Measurements from ENCODE around the gene LPXN. TPM values are rescaled to one million over a fixed set of nuclear protein-coding genes. Genes with fewer than 3 reads are reported as not detected.
A peak's percentile ranks its signal among the peaks of the same experiment; 100 is the strongest.

LPXN gene
- total RNA-seq, 5 donors from 2014 or later (not counting 1 experiment from before 2014, with no cell fraction given): 86.8 to 158 (median 142) TPM

DNA sequence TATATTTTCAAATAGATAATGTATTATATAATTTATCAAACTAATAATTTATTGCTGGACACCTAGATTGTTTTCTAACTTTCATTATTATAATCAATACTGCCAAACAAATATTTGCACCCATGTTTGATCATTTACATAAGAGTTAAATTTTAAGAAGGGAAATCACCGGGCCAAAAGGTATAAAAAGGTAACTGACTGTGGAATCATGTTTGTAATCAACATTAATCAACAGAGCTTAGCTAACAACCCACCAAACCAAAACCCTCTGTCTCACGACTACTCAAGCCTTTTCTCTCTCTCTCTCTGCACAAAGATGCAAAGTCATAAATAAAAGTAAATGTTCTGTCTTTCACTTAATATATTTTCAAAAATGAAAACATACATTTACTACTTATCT, 14.8 kb downstream of the LPXN start:
- ChIA-PET POLR2A (interaction anchor here in 1 of 2 donors (1.1 to 1.2 kb wide), 2 partner anchors 12 to 16 kb away, joined by 3 to 4 read pairs; no protein-coding TSS in a partner anchor), CTCF (interaction anchor here in 1 of 2 donors (1.0 kb wide), 1 partner anchor 8 kb away, joined by 4 read pairs; no protein-coding TSS in a partner anchor)
- no peaks in the 10 kb centered on the region for H3K27me3 Mint-ChIP-seq
- H3K9me3 Mint-ChIP-seq: no peaks in the 10 kb centered on the region
- H3K4me3 ChIP-seq (ENCODE audit: control insufficient read depth in 1 of 2, extremely low read depth in 1 of 2, low read length in 1 of 2): no peak overlapping the region
- WGBS (ENCODE audit: insufficient coverage): no CpG with 5 or more reads among the region's 2 CpGs
- no peaks in the 10 kb centered on the region for H3K9me3 ChIP-seq
- H3K36me3 Mint-ChIP-seq: peaks cover 48% of the 10 kb centered on the region
- H3K4me3 Mint-ChIP-seq: no peak overlapping the region
- peaks cover 71 to 77% (median 77%) of the 10 kb centered on the region in 3 donors for H3K4me1 Mint-ChIP-seq
- H3K27me3 ChIP-seq (replicated peaks in 1 of 2; ENCODE audit: control insufficient read depth in 2 of 2, extremely low read depth in 1 of 2, insufficient read depth in 2 of 2, low read length in 1 of 2): no peaks in the 10 kb centered on the region
- H3K4me1 ChIP-seq (ENCODE audit: control insufficient read depth in 1 of 2, extremely low read depth in 1 of 2, insufficient read depth in 2 of 2, low read length in 2 of 2): peaks cover 28 to 31% of the 10 kb centered on the region in 2 experiments
- no peak for DNase-seq
- peak overlapping the region; percentile 48 to 56 for H3K27ac Mint-ChIP-seq
- H3K27ac ChIP-seq (ENCODE audit: low read length): no peak overlapping the region
- peaks cover 0 to 52% of the 10 kb centered on the region in 2 donors for H3K36me3 ChIP-seq (ENCODE audit: control insufficient read depth in 2 of 2, extremely low read depth in 1 of 2, insufficient read depth in 1 of 2, low read length in 1 of 2)
- no peak for ATAC-seq (replicated peaks in 1 of 4)

- Histone ChIP-seq H3K4me1 (ENCODE audit: control insufficient read depth in 1 of 2, extremely low read depth in 1 of 2, insufficient read depth in 2 of 2, low read length in 2 of 2) (peaks cover 0 to 3% of the 10 kb centered on the region in 2 experiments), H3K36me3 (ENCODE audit: control insufficient read depth in 2 of 2, extremely low read depth in 1 of 2, insufficient read depth in 1 of 2, low read length in 1 of 2) (peaks cover 10 to 98% of the 10 kb centered on the region in 2 donors), H3K27ac (ENCODE audit: low read length) (no peak overlapping the region), H3K9me3 (peaks cover 2% of the 10 kb centered on the region), H3K27me3 (replicated peaks in 1 of 2; ENCODE audit: control insufficient read depth in 2 of 2, extremely low read depth in 1 of 2, insufficient read depth in 2 of 2, low read length in 1 of 2) (no peaks in the 10 kb centered on the region), H3K4me3 (ENCODE audit: control insufficient read depth in 1 of 2, extremely low read depth in 1 of 2, low read length in 1 of 2) (no peak overlapping the region)
- ATAC-seq (replicated peaks in 1 of 4): no peak
- ChIA-PET POLR2A (interaction anchor here in 1 of 2 donors (0.6 kb wide), 1 partner anchor 26 kb away, joined by 3 read pairs; the partner anchor contains the start of gene LPXN), CTCF (no interaction called here)
- DNase-seq: no peak
- Mint-ChIP-seq H3K36me3 (peaks cover 93% of the 10 kb centered on the region), H3K27me3 (no peaks in the 10 kb centered on the region), H3K9me3 (no peaks in the 10 kb centered on the region), H3K4me3 (no peak overlapping the region), H3K27ac (no peak overlapping the region), H3K4me1 (peaks cover 20 to 41% (median 22%) of the 10 kb centered on the region in 3 donors)
- 96% methylated on average over 3 of the region's 7 CpGs for WGBS (ENCODE audit: insufficient coverage)
These were observed 26.0 kb downstream of the LPXN start for GRCh38 chr11:58549644-58550043.

GRCh38 chr11:58546841-58547240, 28.8 kb downstream of the LPXN start:
- Mint-ChIP-seq H3K27ac (peak overlapping the region; percentile 59 to 61), H3K9me3 (no peaks in the 10 kb centered on the region), H3K4me3 (no peak overlapping the region), H3K36me3 (peaks cover 83% of the 10 kb centered on the region), H3K4me1 (peaks cover 30 to 49% (median 33%) of the 10 kb centered on the region in 3 donors), H3K27me3 (no peaks in the 10 kb centered on the region)
- H3K4me3 ChIP-seq (ENCODE audit: control insufficient read depth in 1 of 2, extremely low read depth in 1 of 2, low read length in 1 of 2): no peak overlapping the region
- peaks cover 2% of the 10 kb centered on the region for H3K9me3 ChIP-seq
- no peaks in the 10 kb centered on the region for H3K27me3 ChIP-seq (replicated peaks in 1 of 2; ENCODE audit: control insufficient read depth in 2 of 2, extremely low read depth in 1 of 2, insufficient read depth in 2 of 2, low read length in 1 of 2)
- H3K4me1 ChIP-seq (ENCODE audit: control insufficient read depth in 1 of 2, extremely low read depth in 1 of 2, insufficient read depth in 2 of 2, low read length in 2 of 2): peaks cover 0 to 6% of the 10 kb centered on the region in 2 experiments
- no peak overlapping the region for H3K27ac ChIP-seq (ENCODE audit: low read length)
- H3K36me3 ChIP-seq (ENCODE audit: control insufficient read depth in 2 of 2, extremely low read depth in 1 of 2, insufficient read depth in 1 of 2, low read length in 1 of 2): peaks cover 3 to 88% of the 10 kb centered on the region in 2 donors
- POLR2A ChIA-PET: no interaction called here
- CTCF ChIA-PET: no interaction called here
- WGBS (ENCODE audit: insufficient coverage): 83% methylated on average over 1 of the region's 1 CpG
- DNase-seq: no peak
- no peak for ATAC-seq (replicated peaks in 1 of 4)

GRCh38 chr11:58531865-58532341, 43.8 kb downstream of the LPXN start:
- Mint-ChIP-seq H3K4me1 (peaks cover 65 to 72% (median 65%) of the 10 kb centered on the region in 3 donors), H3K27ac (peak overlapping the region in 1 of 2 donors; percentile 78), H3K9me3 (no peaks in the 10 kb centered on the region), H3K4me3 (peak overlapping the region in 1 of 3 donors; percentile 16), H3K27me3 (no peaks in the 10 kb centered on the region), H3K36me3 (peaks cover 77% of the 10 kb centered on the region)
- Histone ChIP-seq H3K27me3 (replicated peaks in 1 of 2; ENCODE audit: control insufficient read depth in 2 of 2, extremely low read depth in 1 of 2, insufficient read depth in 2 of 2, low read length in 1 of 2) (no peaks in the 10 kb centered on the region), H3K27ac (ENCODE audit: low read length) (no peak overlapping the region), H3K36me3 (ENCODE audit: control insufficient read depth in 2 of 2, extremely low read depth in 1 of 2, insufficient read depth in 1 of 2, low read length in 1 of 2) (peaks cover 7 to 35% of the 10 kb centered on the region in 2 donors), H3K4me3 (ENCODE audit: control insufficient read depth in 1 of 2, extremely low read depth in 1 of 2, low read length in 1 of 2) (no peak overlapping the region), H3K9me3 (no peaks in the 10 kb centered on the region), H3K4me1 (ENCODE audit: control insufficient read depth in 1 of 2, extremely low read depth in 1 of 2, insufficient read depth in 2 of 2, low read length in 2 of 2) (peaks cover 4 to 21% of the 10 kb centered on the region in 2 experiments)
- POLR2A ChIA-PET: no interaction called here
- ATAC-seq (replicated peaks in 1 of 4) (no peak), DNase-seq (no peak)
- 95% methylated on average over 21 of the region's 25 CpGs for WGBS (ENCODE audit: insufficient coverage)
- CTCF ChIA-PET: no interaction called here

DNA sequence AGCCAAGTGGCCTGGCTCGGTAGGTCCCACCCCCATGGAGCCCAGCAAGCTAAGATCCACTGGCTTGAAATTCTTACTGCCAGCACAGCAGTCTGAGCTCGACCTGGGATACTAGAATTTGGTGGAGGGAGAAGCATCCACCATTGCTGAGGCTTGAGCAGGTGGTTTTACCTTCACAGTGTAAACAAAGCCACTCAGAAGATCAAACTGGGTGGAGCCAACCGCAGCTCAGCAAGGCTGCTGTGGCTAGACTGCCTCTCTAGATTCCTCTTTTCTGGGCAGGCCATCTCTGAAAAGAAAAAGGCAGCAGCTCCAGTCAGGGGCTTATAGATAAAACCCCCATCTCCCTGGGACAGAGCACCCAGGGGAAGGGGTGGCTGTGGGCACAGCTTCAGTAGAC, 45.4 kb downstream of the LPXN start:
- ChIA-PET POLR2A (interaction anchor here in 1 of 2 donors (0.6 kb wide), 2 partner anchors 824 to 973 kb away, joined by 3 read pairs; no protein-coding TSS in a partner anchor), CTCF (interaction anchor here in 1 of 2 donors (0.5 to 0.6 kb wide), 2 partner anchors 38 to 891 kb away, joined by 3 read pairs; no protein-coding TSS in a partner anchor)
- no peak overlapping the region for H3K4me3 ChIP-seq (ENCODE audit: control insufficient read depth in 1 of 2, extremely low read depth in 1 of 2, low read length in 1 of 2)
- peak overlapping the region; percentile 57 for H3K27ac ChIP-seq (ENCODE audit: low read length)
- H3K4me1 ChIP-seq (ENCODE audit: control insufficient read depth in 1 of 2, extremely low read depth in 1 of 2, insufficient read depth in 2 of 2, low read length in 2 of 2): peaks cover 21 to 28% of the 10 kb centered on the region in 2 experiments
- H3K27ac Mint-ChIP-seq: peak overlapping the region; percentile 78 to 88
- DNase-seq (peak; percentile 7 to 70 (median 40)), ATAC-seq (replicated peaks in 1 of 4) (peak; percentile 83 to 96 (median 94))
- no peaks in the 10 kb centered on the region for H3K27me3 Mint-ChIP-seq
- H3K36me3 ChIP-seq (ENCODE audit: control insufficient read depth in 2 of 2, extremely low read depth in 1 of 2, insufficient read depth in 1 of 2, low read length in 1 of 2): peaks cover 7 to 39% of the 10 kb centered on the region in 2 donors
- no peaks in the 10 kb centered on the region for H3K27me3 ChIP-seq (replicated peaks in 1 of 2; ENCODE audit: control insufficient read depth in 2 of 2, extremely low read depth in 1 of 2, insufficient read depth in 2 of 2, low read length in 1 of 2)
- no peaks in the 10 kb centered on the region for H3K9me3 ChIP-seq
- peak overlapping the region in 1 of 3 donors; percentile 16 for H3K4me3 Mint-ChIP-seq
- WGBS (ENCODE audit: insufficient coverage): 75% methylated on average over 1 of the region's 3 CpGs
- peaks cover 64% of the 10 kb centered on the region for H3K36me3 Mint-ChIP-seq
- peaks cover 64 to 73% (median 65%) of the 10 kb centered on the region in 3 donors for H3K4me1 Mint-ChIP-seq
- H3K9me3 Mint-ChIP-seq: no peaks in the 10 kb centered on the region

DNA sequence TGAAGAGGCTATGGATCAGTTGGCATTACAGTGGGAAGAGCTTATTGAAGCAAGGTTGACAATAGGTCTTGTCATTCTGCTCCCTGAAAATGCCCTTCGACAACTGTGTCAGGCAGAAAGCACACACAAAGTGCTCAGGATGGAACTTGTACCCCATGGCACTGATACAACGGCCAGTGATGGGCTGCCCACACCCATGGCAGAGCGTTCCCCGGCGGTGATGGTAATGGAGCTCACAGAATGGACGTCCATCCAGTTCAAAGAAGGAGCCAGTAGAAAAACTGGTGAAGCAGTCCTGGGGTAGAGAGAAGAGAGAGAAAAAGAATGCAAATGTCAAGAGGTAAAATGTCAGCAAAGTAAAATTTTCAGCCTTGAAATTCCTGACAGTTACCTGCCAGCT, 48.2 kb downstream of the LPXN start:
- peak overlapping the region; percentile 74 to 91 for H3K27ac Mint-ChIP-seq
- Histone ChIP-seq H3K9me3 (no peaks in the 10 kb centered on the region), H3K36me3 (ENCODE audit: control insufficient read depth in 2 of 2, extremely low read depth in 1 of 2, insufficient read depth in 1 of 2, low read length in 1 of 2) (peaks cover 7 to 33% of the 10 kb centered on the region in 2 donors), H3K4me1 (ENCODE audit: control insufficient read depth in 1 of 2, extremely low read depth in 1 of 2, insufficient read depth in 2 of 2, low read length in 2 of 2) (peaks cover 38 to 42% of the 10 kb centered on the region in 2 experiments), H3K27ac (ENCODE audit: low read length) (no peak overlapping the region), H3K27me3 (replicated peaks in 1 of 2; ENCODE audit: control insufficient read depth in 2 of 2, extremely low read depth in 1 of 2, insufficient read depth in 2 of 2, low read length in 1 of 2) (no peaks in the 10 kb centered on the region), H3K4me3 (ENCODE audit: control insufficient read depth in 1 of 2, extremely low read depth in 1 of 2, low read length in 1 of 2) (no peak overlapping the region)
- no peak for DNase-seq
- H3K27me3 Mint-ChIP-seq: no peaks in the 10 kb centered on the region
- H3K4me3 Mint-ChIP-seq: no peak overlapping the region
- H3K9me3 Mint-ChIP-seq: no peaks in the 10 kb centered on the region
- peaks cover 38% of the 10 kb centered on the region for H3K36me3 Mint-ChIP-seq
- ATAC-seq (replicated peaks in 1 of 4): no peak
- POLR2A ChIA-PET: interaction anchor here in 1 of 2 donors (0.5 kb wide), 1 partner anchor 799 kb away, joined by 3 read pairs; no protein-coding TSS in a partner anchor
- 98% methylated on average over 6 of the region's 6 CpGs for WGBS (ENCODE audit: insufficient coverage)
- CTCF ChIA-PET: interaction anchor here in 1 of 2 donors (0.5 kb wide), 1 partner anchor 838 kb away, joined by 5 read pairs; no protein-coding TSS in a partner anchor
- peaks cover 70 to 76% (median 73%) of the 10 kb centered on the region in 3 donors for H3K4me1 Mint-ChIP-seq
